ENCODE data around the gene KANSL1L. TPM values are rescaled to one million over a fixed set of nuclear protein-coding genes. Genes with fewer than 3 reads are reported as not detected.

The KANSL1L gene
- polyA plus RNA-seq, 1 experiment, result 8.9 TPM

- no peak for TF ChIP-seq CTCF (IDR thresholded peaks at IDR 0.05; ENCODE audit: low read depth, low read length)
- H3K27me3 ChIP-seq (ENCODE audit: control insufficient read depth, insufficient read depth, low read length), result no peaks in the 10 kb centered on the region
- H3K4me3 ChIP-seq (ENCODE audit: low read depth, low read length), result peak overlapping the region; percentile 86
- no peaks in the 10 kb centered on the region for H3K9me3 ChIP-seq (ENCODE audit: control insufficient read depth, insufficient read depth, low read length)
- POLR2A ChIA-PET, result interaction anchor here (0.5 to 0.7 kb wide), 2 partner anchors 11 to 834 kb away, joined by 3 read pairs; no protein-coding TSS in a partner anchor
- peak overlapping the region; percentile 94 for H3K27ac ChIP-seq (ENCODE audit: low read depth, low read length)
- DNase-seq (ENCODE audit: low read depth, low spot score), result peak; percentile 95
- CTCF ChIA-PET, result interaction anchor here (0.8 to 0.9 kb wide), 2 partner anchors 24 to 25 kb away, joined by 3 to 8 read pairs; no protein-coding TSS in a partner anchor
Measured at GRCh38 chr2:210170446-210171303, 534 bp downstream of the KANSL1L start.

- H3K27me3 ChIP-seq (ENCODE audit: control insufficient read depth, insufficient read depth, low read length), result no peaks in the 10 kb centered on the region
- no peaks in the 10 kb centered on the region for H3K9me3 ChIP-seq (ENCODE audit: control insufficient read depth, insufficient read depth, low read length)
- peak overlapping the region; percentile 78 for H3K4me3 ChIP-seq (ENCODE audit: low read depth, low read length)
- H3K27ac ChIP-seq (ENCODE audit: low read depth, low read length), result peak overlapping the region; percentile 85
- ChIA-PET CTCF (no interaction called here), POLR2A (no interaction called here)
- DNase-seq (ENCODE audit: low read depth, low spot score), result no peak
- TF ChIP-seq CTCF (IDR thresholded peaks at IDR 0.05; ENCODE audit: low read depth, low read length), result no peak
Measured at GRCh38 chr2:210170196-210170445, 1.1 kb downstream of the KANSL1L start.

- H3K27me3 ChIP-seq (ENCODE audit: control insufficient read depth, insufficient read depth, low read length), result no peaks in the 10 kb centered on the region
- POLR2A ChIA-PET, result no interaction called here
- H3K9me3 ChIP-seq (ENCODE audit: control insufficient read depth, insufficient read depth, low read length), result no peaks in the 10 kb centered on the region
- TF ChIP-seq CTCF (IDR thresholded peaks at IDR 0.05; ENCODE audit: low read depth, low read length), result no peak
- DNase-seq (ENCODE audit: low read depth, low spot score), result no peak
- peak overlapping the region; percentile 78 for H3K4me3 ChIP-seq (ENCODE audit: low read depth, low read length)
- H3K27ac ChIP-seq (ENCODE audit: low read depth, low read length), result peak overlapping the region; percentile 85
- CTCF ChIA-PET, result no interaction called here
Measured at GRCh38 chr2:210169516-210170195, 1.6 kb downstream of the KANSL1L start.

GRCh38 chr2:210167227-210167626 lies 4.0 kb downstream of the KANSL1L start:
- no peaks in the 10 kb centered on the region for H3K27me3 ChIP-seq (ENCODE audit: control insufficient read depth, insufficient read depth, low read length)
- no peak overlapping the region for H3K27ac ChIP-seq (ENCODE audit: low read depth, low read length)
- no peaks in the 10 kb centered on the region for H3K9me3 ChIP-seq (ENCODE audit: control insufficient read depth, insufficient read depth, low read length)
- ChIA-PET CTCF (interaction anchor here (0.6 to 0.9 kb wide), 2 partner anchors 28 to 206 kb away, joined by 3 to 4 read pairs; no protein-coding TSS in a partner anchor), POLR2A (no interaction called here)
- no peak overlapping the region for H3K4me3 ChIP-seq (ENCODE audit: low read depth, low read length)
- TF ChIP-seq CTCF (IDR thresholded peaks at IDR 0.05; ENCODE audit: low read depth, low read length), result no peak
- DNase-seq (ENCODE audit: low read depth, low spot score), result no peak

Data from AG04450 (cell line).